Trophoblast cell (in vitro differentiated cells and primary cell): Measurements from ENCODE around the gene GNB5.

ENCODE experiments used
- DNase-seq, 2 donors: peaks; one replicate each; pipeline ENCODE4 v3.0.0-alpha.2; 2016
- H2AFZ ChIP-seq: 2 replicates; pipeline ENCODE4 v1.6.1; 2013; ENCODE audit warnings: low read length, moderate library complexity, mild to moderate bottlenecking; ENCODE audit not compliant: insufficient read depth, poor library complexity
- H2AK5ac ChIP-seq: 2 replicates; pipeline ENCODE4 v1.6.1; 2013; ENCODE audit warnings: mild to moderate bottlenecking, low read length
- H2BK120ac ChIP-seq: 2 replicates; pipeline ENCODE4 v1.6.1; 2013; ENCODE audit warnings: low read length, mild to moderate bottlenecking, moderate library complexity; ENCODE audit not compliant: insufficient read depth, poor library complexity
- H2BK12ac ChIP-seq: 2 replicates; pipeline ENCODE4 v1.6.1; 2013; ENCODE audit warnings: mild to moderate bottlenecking, low read length, moderate library complexity
- H2BK5ac ChIP-seq: 2 replicates; pipeline ENCODE4 v1.6.1; 2013; ENCODE audit warnings: low read length, low read depth, moderate library complexity, mild to moderate bottlenecking; ENCODE audit not compliant: poor library complexity
- H3K14ac ChIP-seq: 2 replicates; pipeline ENCODE4 v1.6.1; 2013; ENCODE audit warnings: mild to moderate bottlenecking, low read length
- H3K18ac ChIP-seq: 2 replicates; pipeline ENCODE4 v1.6.1; 2013; ENCODE audit warnings: mild to moderate bottlenecking, low read length
- H3K23ac ChIP-seq: 2 replicates; pipeline ENCODE4 v1.6.1; 2013; ENCODE audit warnings: low read length
- H3K27ac ChIP-seq: 2 replicates; pipeline ENCODE4 v1.5.1; 2013; ENCODE audit warnings: low read depth, mild to moderate bottlenecking, inconsistent platforms, low read length, moderate library complexity
- H3K27me3 ChIP-seq: 2 replicates; pipeline ENCODE4 v1.6.1; 2013; ENCODE audit warnings: inconsistent platforms, mild to moderate bottlenecking, low read length, moderate library complexity; ENCODE audit not compliant: insufficient read depth
- H3K36me3 ChIP-seq, 2 experiments: 1 replicate in 1 of 2; 2 replicates in 1 of 2; pipeline ENCODE4 v1.6.1; 2013; ENCODE audit warnings: low read length in 2 of 2, mild to moderate bottlenecking in 2 of 2, moderate library complexity in 1 of 2; ENCODE audit not compliant: insufficient read depth in 2 of 2, control insufficient read depth in 1 of 2
- H3K4ac ChIP-seq: 2 replicates; pipeline ENCODE4 v1.6.1; 2013; ENCODE audit warnings: low read depth, mild to moderate bottlenecking, low read length, moderate library complexity
- H3K4me1 ChIP-seq, 2 experiments: 1 replicate in 1 of 2; 2 replicates in 1 of 2; pipeline ENCODE4 v1.6.1; 2013; ENCODE audit warnings: low read length in 2 of 2, mild to moderate bottlenecking in 2 of 2, moderate library complexity in 1 of 2; ENCODE audit not compliant: insufficient read depth in 2 of 2, control insufficient read depth in 1 of 2
- H3K4me2 ChIP-seq: 2 replicates; pipeline ENCODE4 v1.6.1; 2013; ENCODE audit warnings: inconsistent platforms, mild to moderate bottlenecking, low read length, moderate library complexity
- H3K4me3 ChIP-seq: 2 replicates; pipeline ENCODE4 v1.5.1; 2013; ENCODE audit warnings: mild to moderate bottlenecking, low read depth, low read length, inconsistent platforms
- H3K79me1 ChIP-seq: one replicate; pipeline ENCODE4 v1.6.1; 2013; ENCODE audit warnings: low read length
- H3K79me2 ChIP-seq: 2 replicates; pipeline ENCODE4 v1.6.1; 2013; ENCODE audit warnings: low read length, mild to moderate bottlenecking; ENCODE audit not compliant: control insufficient read depth, insufficient read depth, poor library complexity
- H3K9ac ChIP-seq: 2 replicates; pipeline ENCODE4 v1.6.1; 2013; ENCODE audit warnings: mild to moderate bottlenecking, low read length
- H3K9me3 ChIP-seq: 2 replicates; pipeline ENCODE4 v1.6.1; 2013; ENCODE audit warnings: low read depth, mild to moderate bottlenecking, control low read depth, inconsistent platforms, low read length; ENCODE audit not compliant: insufficient read depth
- H4K12ac ChIP-seq: 2 replicates; pipeline ENCODE4 v1.6.1; 2013; ENCODE audit warnings: low read depth, mild to moderate bottlenecking, low read length, moderate library complexity
- H4K8ac ChIP-seq: 2 replicates; pipeline ENCODE4 v1.6.1; 2013; ENCODE audit warnings: low read depth, mild to moderate bottlenecking, low read length, moderate library complexity
- H4K91ac ChIP-seq: one replicate; pipeline ENCODE4 v1.6.1; 2013; ENCODE audit warnings: low read depth, mild to moderate bottlenecking, low read length, moderate library complexity
- WGBS: extraction: QIAGEN DNeasy Blood & Tissue Kit; methylation state at CpG from one replicate; pipeline ENCODE4 v1.1.7; 2013; ENCODE audit warnings: missing lambda C conversion rate; ENCODE audit not compliant: insufficient read length, insufficient coverage; ENCODE audit errors: extremely low coverage; 5-methylcytosine and 5-hydroxymethylcytosine counted together

The GNB5 gene

GRCh38 chr15:52132066-52132465 lies 59.1 kb downstream of the GNB5 start:
- H3K4me2 ChIP-seq: no peak overlapping the region
- no peak overlapping the region for H2BK5ac ChIP-seq
- no peaks in the 10 kb centered on the region for H3K36me3 ChIP-seq
- H2AFZ ChIP-seq: no peak overlapping the region
- H3K79me1 ChIP-seq: no peaks in the 10 kb centered on the region
- peak; percentile 78 to 93 for DNase-seq
- no peaks in the 10 kb centered on the region for H3K27me3 ChIP-seq
- no peak overlapping the region for H3K23ac ChIP-seq
- no peaks in the 10 kb centered on the region for H3K9me3 ChIP-seq
- no peaks in the 10 kb centered on the region for H3K4me1 ChIP-seq
- H3K9ac ChIP-seq: no peak overlapping the region
- no peak overlapping the region for H2BK120ac ChIP-seq
- no peak overlapping the region for H3K27ac ChIP-seq
- H3K4me3 ChIP-seq: no peak overlapping the region
- no peak overlapping the region for H4K12ac ChIP-seq
- no peak overlapping the region for H2AK5ac ChIP-seq
- H3K14ac ChIP-seq: no peak overlapping the region
- H4K91ac ChIP-seq: no peak overlapping the region
- H3K4ac ChIP-seq: no peak overlapping the region
- no peak overlapping the region for H2BK12ac ChIP-seq
- H3K79me2 ChIP-seq: no peaks in the 10 kb centered on the region
- H3K18ac ChIP-seq: no peak overlapping the region
- H4K8ac ChIP-seq: no peak overlapping the region

- Histone ChIP-seq H2AK5ac (no peak overlapping the region), H2BK12ac (no peak overlapping the region), H3K27ac (no peak overlapping the region), H3K79me2 (no peaks in the 10 kb centered on the region), H2BK5ac (no peak overlapping the region), H4K8ac (no peak overlapping the region), H3K4ac (no peak overlapping the region), H2BK120ac (no peak overlapping the region), H3K23ac (no peak overlapping the region), H2AFZ (no peak overlapping the region), H3K79me1 (no peaks in the 10 kb centered on the region), H4K12ac (no peak overlapping the region), H3K9ac (no peak overlapping the region), H3K4me1 (no peaks in the 10 kb centered on the region), H3K4me2 (no peak overlapping the region), H3K14ac (no peak overlapping the region), H3K36me3 (peaks cover 0 to 2% of the 10 kb centered on the region in 2 experiments), H3K4me3 (no peak overlapping the region), H4K91ac (no peak overlapping the region), H3K27me3 (no peaks in the 10 kb centered on the region), H3K9me3 (no peaks in the 10 kb centered on the region), H3K18ac (no peak overlapping the region)
- DNase-seq: no peak
- WGBS: no CpG with 5 or more reads among the region's 3 CpGs
These were observed 62.6 kb downstream of the GNB5 start for GRCh38 chr15:52128568-52128967.

DNA sequence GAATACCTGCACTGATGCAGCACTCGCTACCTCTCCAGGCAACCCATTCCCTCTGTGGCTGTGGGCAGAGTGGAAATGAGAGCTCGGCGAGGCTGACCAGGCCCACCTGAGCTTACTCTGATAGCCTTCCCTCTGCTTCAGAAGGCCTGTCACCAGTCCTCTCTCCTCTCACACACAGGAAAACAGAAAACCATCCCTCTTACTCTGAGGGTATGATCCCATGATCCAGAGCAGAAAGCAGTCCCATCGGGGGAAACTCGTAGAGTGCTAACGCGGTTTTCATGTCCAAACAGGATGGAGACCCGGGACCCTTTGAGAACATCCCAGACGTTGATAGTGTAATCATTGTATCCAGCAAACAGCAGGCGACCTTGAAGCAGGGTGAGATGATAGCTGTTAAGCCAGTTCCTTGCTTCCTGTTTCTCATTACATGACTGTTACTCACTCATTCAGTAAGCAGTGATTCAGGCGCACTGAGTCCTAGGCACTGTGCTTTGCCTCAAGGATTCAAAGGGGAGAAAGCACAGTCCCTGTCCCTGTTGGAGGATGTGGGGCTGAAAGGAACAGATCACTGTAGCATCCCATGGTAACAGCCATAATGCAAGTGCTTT lies 66.8 kb downstream of the GNB5 start:
- no peak overlapping the region for H4K8ac ChIP-seq
- no peak overlapping the region for H2AFZ ChIP-seq
- no peak overlapping the region for H3K9ac ChIP-seq
- no peaks in the 10 kb centered on the region for H3K27me3 ChIP-seq
- H3K4ac ChIP-seq: no peak overlapping the region
- no peak overlapping the region for H2AK5ac ChIP-seq
- H3K9me3 ChIP-seq: no peaks in the 10 kb centered on the region
- no peak overlapping the region for H4K91ac ChIP-seq
- H3K18ac ChIP-seq: no peak overlapping the region
- no peak overlapping the region for H3K4me3 ChIP-seq
- no peak for DNase-seq
- H2BK12ac ChIP-seq: no peak overlapping the region
- no peak overlapping the region for H4K12ac ChIP-seq
- H2BK120ac ChIP-seq: no peak overlapping the region
- H3K4me2 ChIP-seq: no peak overlapping the region
- no peaks in the 10 kb centered on the region for H3K79me1 ChIP-seq
- H3K4me1 ChIP-seq: no peaks in the 10 kb centered on the region
- no CpG with 5 or more reads among the region's 11 CpGs for WGBS
- no peaks in the 10 kb centered on the region for H3K79me2 ChIP-seq
- H3K27ac ChIP-seq: no peak overlapping the region
- no peak overlapping the region for H3K23ac ChIP-seq
- no peak overlapping the region for H2BK5ac ChIP-seq
- no peak overlapping the region for H3K14ac ChIP-seq
- H3K36me3 ChIP-seq: peaks cover 0 to 2% of the 10 kb centered on the region in 2 experiments

DNA sequence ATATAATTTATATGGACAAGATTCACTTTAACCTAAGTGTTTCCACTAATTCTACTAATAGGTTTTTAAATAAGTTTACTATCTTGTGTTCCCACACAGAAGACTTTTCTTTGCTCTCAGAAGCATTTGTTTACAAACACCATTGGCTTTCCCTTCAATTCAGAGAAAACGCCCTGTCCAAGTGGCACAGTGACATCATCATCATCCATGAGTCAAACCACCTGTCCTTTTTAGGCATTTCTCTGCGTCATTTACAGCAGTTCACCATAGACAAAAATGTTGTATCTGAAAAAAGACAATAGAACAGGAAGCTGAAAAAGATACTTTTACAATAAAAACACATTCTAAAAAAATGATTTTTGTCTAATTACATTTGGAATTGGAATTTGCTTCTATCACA lies 69.3 kb downstream of the GNB5 start:
- WGBS: no CpG with 5 or more reads among the region's 2 CpGs

More for the DNA sequence above, 69.3 kb downstream of the GNB5 start:
- no peak overlapping the region for H3K4me3 ChIP-seq
- no peak overlapping the region for H2BK12ac ChIP-seq
- H4K12ac ChIP-seq: no peak overlapping the region
- H4K91ac ChIP-seq: no peak overlapping the region
- no peak overlapping the region for H3K14ac ChIP-seq
- H3K4ac ChIP-seq: no peak overlapping the region
- H3K18ac ChIP-seq: no peak overlapping the region
- no peak overlapping the region for H3K23ac ChIP-seq
- no peak overlapping the region for H2AFZ ChIP-seq
- no peak overlapping the region for H3K9ac ChIP-seq
- no peak overlapping the region for H3K27ac ChIP-seq
- H3K27me3 ChIP-seq: no peaks in the 10 kb centered on the region
- H3K36me3 ChIP-seq: peaks cover 0 to 2% of the 10 kb centered on the region in 2 experiments
- no peak overlapping the region for H3K4me2 ChIP-seq
- no peaks in the 10 kb centered on the region for H3K9me3 ChIP-seq
- H3K4me1 ChIP-seq: no peaks in the 10 kb centered on the region
- H2BK5ac ChIP-seq: no peak overlapping the region
- H3K79me2 ChIP-seq: no peaks in the 10 kb centered on the region
- H4K8ac ChIP-seq: no peak overlapping the region
- peak in 1 of 2 donors; percentile 41 for DNase-seq
- H3K79me1 ChIP-seq: no peaks in the 10 kb centered on the region
- H2BK120ac ChIP-seq: no peak overlapping the region
- H2AK5ac ChIP-seq: no peak overlapping the region
